ENCODE data around the gene MTG1.
A peak's percentile ranks its signal among the peaks of the same experiment; 100 is the strongest.
"Not testable (repeated sequence)": the region's sequence is repeated elsewhere in the genome, so short reads cannot be mapped to it uniquely, and the experiment has no call there.

The MTG1 gene

GRCh38 chr10:133431888-133432613 is 38.1 kb downstream of the MTG1 start:
- DNase-seq, result not testable (repeated sequence)

GRCh38 chr10:133432789-133433188 is 38.8 kb downstream of the MTG1 start:
- not testable (repeated sequence) for DNase-seq

- peak; percentile 7 for DNase-seq
Observed at GRCh38 chr10:133438711-133439273, 44.8 kb downstream of the MTG1 start.

- no peak for DNase-seq
Observed at GRCh38 chr10:133439517-133440461, 45.8 kb downstream of the MTG1 start.

GRCh38 chr10:133440633-133441285 is 46.8 kb downstream of the MTG1 start:
- DNase-seq, result no peak

- DNase-seq, result not testable (repeated sequence)
Observed at GRCh38 chr10:133441356-133441755, 47.4 kb downstream of the MTG1 start.

- DNase-seq, result no peak
Observed at GRCh38 chr10:133441780-133442179, 47.8 kb downstream of the MTG1 start.

- no peak for DNase-seq
Observed at GRCh38 chr10:133442191-133442966, 48.4 kb downstream of the MTG1 start.

- no peak for DNase-seq
Observed at GRCh38 chr10:133442967-133443924, 49.3 kb downstream of the MTG1 start.

- DNase-seq, result no peak
Observed at GRCh38 chr10:133444342-133445267, 50.6 kb downstream of the MTG1 start.

- no peak for DNase-seq
Observed at GRCh38 chr10:133445268-133445732, 51.3 kb downstream of the MTG1 start.

- DNase-seq, result no peak
Observed at GRCh38 chr10:133445751-133446708, 52.1 kb downstream of the MTG1 start.

GRCh38 chr10:133446979-133447378 is 53.0 kb downstream of the MTG1 start:
- DNase-seq, result no peak

GRCh38 chr10:133448120-133448519 is 54.2 kb downstream of the MTG1 start:
- no peak for DNase-seq

- no peak for DNase-seq
Observed at GRCh38 chr10:133451346-133451745, 57.4 kb downstream of the MTG1 start.

- no peak for DNase-seq
Observed at GRCh38 chr10:133452453-133452852, 58.5 kb downstream of the MTG1 start.

- DNase-seq, result no peak
Observed at GRCh38 chr10:133453516-133454203, 59.7 kb downstream of the MTG1 start, which contains the start of gene SCART1. Gene SCART1, plus strand, starts transcription at chr10:133453945. Its CDS starts 53 bp downstream, at chr10:133453998.
